GM21529 (cell line): ENCODE data around the gene ACP4.
"Not testable (repeated sequence)": the region's sequence is repeated elsewhere in the genome, so short reads cannot be mapped to it uniquely, and the experiment has no call there.

Experiments used
- ATAC-seq: cut with Tn5 transposase; IDR thresholded peaks from one replicate; pipeline ENCODE4 v1.9.1; 2021; ENCODE audit not compliant: unreplicated experiment

Gene ACP4

GRCh38 chr19:50776131-50776530 is 14.1 kb upstream of the ACP4 start:
- ATAC-seq: no peak

GRCh38 chr19:50777261-50777660 is 13.0 kb upstream of the ACP4 start:
- ATAC-seq: no peak

- ATAC-seq: no peak
Observed at GRCh38 chr19:50777830-50778303, 12.3 kb upstream of the ACP4 start.

DNA sequence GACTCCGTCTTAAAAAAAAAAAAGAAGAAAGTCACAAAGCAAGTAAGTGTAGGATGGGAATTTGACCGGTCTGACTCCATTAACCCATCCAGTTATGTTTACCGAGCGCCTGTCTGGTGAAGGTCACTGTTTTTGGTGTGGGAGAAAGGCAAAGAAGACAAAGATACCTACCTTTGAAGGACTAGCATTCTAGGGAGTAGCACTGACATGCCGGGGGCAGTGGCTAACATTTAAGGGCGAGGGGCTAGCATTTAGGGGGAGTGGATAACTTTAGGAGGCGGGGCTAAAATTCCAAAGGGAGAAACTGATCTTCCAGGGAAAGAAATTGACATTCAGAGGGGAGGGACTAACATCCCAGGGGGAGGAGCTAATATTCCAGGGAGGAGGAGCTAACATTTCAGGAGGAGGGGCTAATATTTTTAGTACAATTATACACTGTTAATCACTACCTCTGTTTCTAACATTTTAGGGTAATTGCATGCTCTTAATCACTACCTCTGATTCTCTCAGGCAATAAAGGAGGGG is 11.2 kb upstream of the ACP4 start:
- ATAC-seq: no peak

DNA sequence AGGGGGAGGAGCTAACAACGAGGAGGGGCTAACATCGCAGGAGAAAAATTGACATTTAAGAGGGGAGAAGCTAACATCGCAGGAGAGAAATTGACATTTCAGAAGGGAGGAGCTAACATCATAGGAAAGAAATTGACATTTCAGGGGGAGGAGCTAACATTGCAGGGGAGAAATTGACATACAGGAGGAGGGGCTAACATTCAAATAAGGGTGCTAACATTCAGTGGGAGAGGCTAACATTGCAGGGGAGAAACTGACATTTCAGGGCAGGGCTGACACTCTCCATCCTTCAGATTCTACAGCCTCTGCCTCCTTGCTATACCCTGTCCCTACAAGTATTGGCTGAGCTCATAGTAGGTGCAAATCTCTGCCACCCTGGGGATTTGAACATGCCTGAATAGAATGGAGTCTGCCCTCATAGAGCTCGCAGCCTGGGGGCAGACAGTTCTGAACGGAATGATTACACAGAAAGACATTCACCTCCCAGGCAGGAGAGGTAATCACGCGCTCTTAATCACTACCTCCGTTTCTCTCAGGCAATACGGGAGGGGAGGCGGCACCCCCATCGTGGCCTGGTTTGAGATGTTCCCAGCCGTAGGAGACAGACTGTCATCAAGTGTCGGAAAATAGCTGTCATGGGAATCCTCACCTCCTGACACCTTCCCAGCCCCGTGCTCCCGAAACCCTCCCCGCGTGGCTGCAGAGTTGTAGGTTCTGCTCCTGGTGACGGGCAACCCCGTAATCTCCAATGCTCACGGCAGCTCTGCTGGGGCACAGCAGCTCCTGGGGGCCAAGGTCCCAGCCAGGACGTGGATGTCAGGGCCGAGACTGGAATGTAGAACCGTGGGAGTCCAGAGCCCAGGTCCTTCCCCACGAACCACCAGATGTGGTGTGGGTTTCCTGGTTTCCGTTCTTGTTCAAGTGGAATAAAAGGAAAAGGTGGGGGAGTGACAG is 10.4 kb upstream of the ACP4 start:
- no peak for ATAC-seq

GRCh38 chr19:50780753-50781435 is 9.3 kb upstream of the ACP4 start:
- no peak for ATAC-seq

GRCh38 chr19:50783848-50784152 is 6.4 kb upstream of the ACP4 start:
- not testable (repeated sequence) for ATAC-seq

- no peak for ATAC-seq
Observed at GRCh38 chr19:50784710-50785109, 5.5 kb upstream of the ACP4 start.

GRCh38 chr19:50785329-50785728 is 4.9 kb upstream of the ACP4 start:
- no peak for ATAC-seq

GRCh38 chr19:50790922-50791467 is 780 bp downstream of the ACP4 start:
- ATAC-seq: no peak

DNA sequence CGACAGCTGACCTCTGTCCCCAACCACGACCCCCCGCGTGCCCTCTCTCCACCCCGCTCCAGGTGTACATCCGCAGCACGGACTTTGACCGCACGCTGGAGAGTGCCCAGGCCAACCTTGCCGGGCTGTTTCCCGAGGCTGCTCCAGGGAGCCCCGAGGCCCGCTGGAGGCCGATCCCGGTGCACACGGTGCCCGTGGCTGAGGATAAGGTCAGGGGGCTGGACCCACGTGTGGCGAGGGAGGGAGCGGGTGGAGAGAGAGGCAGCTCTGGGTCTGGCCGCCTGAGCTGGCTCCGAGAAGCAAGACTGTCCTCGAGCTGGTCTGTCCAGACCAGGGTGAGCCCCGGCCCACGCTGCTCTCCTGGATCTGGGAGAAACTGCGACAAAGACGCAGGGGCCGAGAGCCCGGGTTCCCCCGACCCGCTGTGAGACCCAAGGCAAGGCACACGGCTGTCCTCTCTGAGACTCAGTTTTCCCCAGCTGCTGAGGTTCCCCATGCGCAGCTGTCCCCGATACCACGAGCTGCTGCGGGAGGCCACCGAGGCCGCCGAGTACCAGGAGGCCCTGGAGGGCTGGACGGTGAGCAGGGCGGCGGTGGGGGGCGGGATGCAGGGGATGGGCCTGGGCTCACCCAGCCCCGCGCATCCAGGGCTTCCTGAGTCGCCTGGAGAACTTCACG is 1.5 kb downstream of the ACP4 start:
- ATAC-seq: no peak

DNA sequence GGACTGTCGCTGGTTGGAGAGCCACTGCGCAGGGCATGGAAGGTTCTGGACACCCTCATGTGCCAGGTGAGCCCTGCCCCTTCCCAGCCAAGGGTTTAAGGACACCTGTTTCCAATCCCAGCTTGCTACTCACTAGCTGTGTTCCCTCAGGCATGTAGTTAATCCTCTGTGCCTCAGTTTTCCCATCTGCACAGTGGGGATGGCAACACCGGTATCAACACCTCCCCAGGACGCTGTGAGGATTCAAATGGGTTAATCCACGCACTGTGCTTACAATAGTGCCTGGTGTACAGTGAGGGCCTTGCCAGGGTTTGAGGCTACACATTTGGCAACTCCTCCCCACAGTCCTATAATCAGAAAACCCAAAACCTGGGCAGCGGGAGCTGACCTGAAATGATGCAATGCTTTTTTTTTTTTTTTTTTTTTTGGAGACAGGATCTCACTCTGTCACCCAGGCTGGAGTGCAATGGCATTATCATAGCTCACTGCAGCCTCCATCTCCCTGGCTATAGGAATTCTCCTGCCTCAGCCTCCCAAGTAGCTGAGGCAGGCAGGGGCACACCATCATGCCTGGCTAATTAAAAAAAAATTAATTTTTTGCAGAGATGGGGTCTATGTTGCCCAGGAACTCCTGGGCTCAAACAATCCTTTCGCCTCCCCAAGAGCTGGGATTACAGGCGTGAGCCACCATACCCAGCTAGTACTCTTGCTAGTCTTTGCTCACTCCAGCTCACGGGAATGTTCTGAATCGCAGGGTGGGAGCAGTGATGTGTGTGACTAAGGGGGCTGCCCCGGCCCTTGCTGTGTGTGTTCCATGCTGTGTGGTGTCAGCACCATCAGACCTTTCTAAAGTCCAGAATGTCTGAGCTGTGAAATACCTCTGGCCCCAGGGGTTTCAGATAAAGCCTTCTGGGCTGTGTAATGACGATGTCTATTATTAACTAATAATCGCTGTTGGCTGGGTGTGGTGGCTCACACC is 2.3 kb downstream of the ACP4 start:
- no peak for ATAC-seq

GRCh38 chr19:50793558-50794065 is 3.4 kb downstream of the ACP4 start:
- no peak for ATAC-seq

DNA sequence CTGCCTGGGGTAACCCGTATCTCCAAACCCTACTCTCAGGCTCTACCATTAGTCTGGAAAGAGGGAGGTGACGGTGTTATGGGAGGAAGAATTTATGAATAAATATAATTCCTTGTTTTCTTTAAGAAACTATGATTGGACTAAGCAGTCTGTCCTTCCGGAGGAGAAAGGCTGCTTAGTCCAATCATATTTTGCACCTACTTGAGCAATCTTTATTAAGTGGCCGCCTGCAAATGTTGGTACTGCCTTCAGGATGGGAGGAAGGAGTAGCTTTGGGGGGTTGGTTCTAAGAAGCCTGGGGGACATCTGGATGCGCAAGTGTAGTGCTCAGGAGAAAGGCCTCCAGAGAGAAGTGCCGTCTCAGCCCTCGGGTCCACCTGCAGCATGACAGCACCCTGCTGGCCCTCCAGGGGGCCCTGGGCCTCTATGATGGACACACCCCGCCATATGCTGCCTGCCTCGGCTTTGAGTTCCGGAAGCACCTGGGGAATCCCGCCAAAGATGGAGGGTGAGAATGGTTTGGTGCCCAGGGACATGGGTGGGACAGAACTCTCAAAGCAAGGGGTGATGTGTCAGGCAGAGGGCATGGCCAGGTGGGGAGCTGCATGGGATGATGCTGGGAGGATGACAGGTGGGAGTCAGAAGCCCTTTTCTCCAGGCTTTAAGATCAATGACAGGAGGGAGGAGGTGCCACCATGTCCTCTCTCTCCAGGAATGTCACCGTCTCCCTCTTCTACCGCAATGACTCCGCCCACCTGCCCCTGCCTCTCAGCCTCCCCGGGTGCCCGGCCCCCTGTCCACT is 4.1 kb downstream of the ACP4 start:
- ATAC-seq: no peak

DNA sequence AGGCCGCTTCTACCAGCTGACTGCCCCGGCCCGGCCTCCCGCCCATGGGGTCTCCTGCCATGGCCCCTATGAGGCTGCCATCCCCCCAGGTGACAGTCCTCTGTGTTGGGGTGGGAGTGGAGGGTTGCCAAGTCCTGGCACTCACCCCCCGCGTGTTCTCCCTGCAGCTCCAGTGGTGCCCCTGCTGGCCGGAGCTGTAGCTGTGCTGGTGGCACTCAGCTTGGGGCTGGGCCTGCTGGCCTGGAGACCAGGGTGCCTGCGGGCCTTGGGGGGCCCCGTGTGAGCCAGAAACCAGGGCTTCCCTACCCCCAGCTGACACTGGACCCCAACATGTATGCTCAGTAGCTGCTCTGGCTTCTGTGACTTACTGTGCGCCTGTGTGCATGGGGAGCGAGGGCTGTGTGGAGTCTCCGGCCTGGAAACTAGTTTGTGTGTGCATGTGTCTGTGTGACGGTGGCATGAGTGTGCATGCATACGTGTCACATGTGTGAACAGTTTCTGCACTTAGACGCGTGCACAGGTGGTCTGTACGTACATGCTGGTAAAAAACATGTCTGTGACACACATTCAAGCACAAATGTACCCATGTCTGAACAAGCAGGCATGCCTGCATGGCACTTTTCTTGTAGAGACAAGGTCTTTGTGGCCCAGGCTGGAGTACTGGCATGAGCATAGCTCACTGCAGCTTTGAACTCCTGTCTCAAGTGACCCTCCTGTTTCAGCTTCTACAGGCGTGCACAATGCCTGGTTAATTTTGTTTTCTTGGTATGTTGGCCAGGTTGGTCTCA is 4.9 kb downstream of the ACP4 start:
- ATAC-seq: no peak

DNA sequence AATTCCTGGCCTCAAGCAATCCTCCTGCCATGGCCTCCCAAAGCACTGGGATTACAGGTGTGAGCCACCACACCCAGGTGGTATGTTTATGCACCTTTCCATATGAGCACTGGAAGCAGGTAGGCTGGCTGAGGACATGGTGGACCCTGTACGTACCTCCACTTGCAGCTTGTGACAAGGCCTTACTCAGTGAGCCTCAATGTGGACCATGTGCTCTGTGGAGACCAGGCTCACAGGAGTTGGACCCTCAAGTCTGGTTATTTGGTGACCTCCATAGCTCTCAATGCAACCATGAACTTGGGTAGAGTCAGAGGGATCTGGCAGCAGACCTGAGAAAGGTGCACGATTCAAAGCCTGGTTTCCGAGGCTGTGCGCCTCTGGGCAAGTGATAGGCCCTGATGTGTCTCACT is 5.5 kb downstream of the ACP4 start:
- no peak for ATAC-seq

- ATAC-seq: no peak
Observed at GRCh38 chr19:50796128-50796633, 6.0 kb downstream of the ACP4 start.
